GM19099 (cell line): ENCODE results near the gene TMOD4.

Experiments
- POLR2A ChIP-seq: IDR thresholded peaks from 3 replicates; pipeline ENCODE4 v1.6.1; 2011; ENCODE audit warnings: low read depth; ENCODE audit not compliant: insufficient read length; ENCODE audit errors: extremely low read depth

The TMOD4 gene

DNA sequence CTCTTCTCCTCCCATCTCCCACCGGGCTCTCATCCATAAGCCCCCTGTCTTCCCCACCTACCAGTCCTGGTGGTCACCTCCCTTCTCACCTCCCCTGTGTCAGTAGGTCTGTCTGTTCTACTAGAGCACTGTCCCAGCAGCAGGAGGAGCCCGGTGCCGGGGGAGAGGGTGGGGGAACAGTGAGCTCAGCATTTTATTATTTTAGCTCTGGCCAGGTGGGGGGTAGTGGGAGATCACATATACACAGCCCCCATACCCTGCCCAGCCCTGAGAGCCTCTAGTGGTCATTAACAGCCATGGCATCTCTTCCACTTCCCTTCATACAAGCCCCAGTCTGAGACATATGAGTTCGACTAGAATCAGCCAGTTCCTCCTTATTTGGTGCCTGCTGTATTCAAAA is at the start of gene TMOD4:
TSS of gene TMOD4 (minus strand) at position 119 of the 400 bp plus-strand sequence. CDS start 1,106 bp downstream, outside the sequence.
- TF ChIP-seq POLR2A = no peak

DNA sequence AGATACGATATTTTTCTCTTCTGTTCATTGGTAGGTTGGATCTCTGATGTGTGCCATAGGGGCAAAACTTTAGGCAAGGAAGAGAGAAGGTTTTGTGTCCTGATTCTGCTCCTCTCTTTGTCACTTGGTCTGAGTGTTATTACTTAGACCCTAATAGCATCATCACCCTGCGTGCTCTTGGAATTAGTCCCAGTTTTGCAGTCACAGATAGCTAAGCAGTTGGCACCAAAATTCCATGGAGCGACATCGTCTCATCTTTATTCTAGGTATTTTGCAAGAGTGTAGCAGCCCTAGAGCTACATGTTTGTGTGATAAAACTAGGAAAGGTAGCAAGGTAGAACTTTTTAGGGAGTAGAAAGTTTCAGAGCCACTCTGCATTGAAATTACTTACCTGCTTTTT is 46.3 kb upstream of the TMOD4 start:
- TF ChIP-seq POLR2A = no peak

DNA sequence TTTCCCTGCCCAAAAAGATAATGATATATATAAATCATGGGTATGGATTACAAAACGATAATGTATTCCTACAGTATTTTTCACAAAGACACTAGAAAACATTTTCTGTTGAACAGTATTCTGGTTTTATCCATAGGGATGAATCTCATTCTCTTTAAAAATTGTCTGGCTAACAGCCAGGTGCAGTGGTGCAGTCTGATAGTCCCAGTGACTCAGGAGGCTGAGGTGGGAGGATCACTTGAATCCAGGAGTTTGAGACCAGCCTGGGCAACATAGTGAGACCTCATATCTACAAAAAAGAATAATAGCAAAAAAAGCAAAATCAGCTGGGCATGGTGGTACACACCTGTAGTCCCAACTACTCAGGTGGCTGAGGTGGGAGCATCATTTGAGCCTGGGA is 45.8 kb upstream of the TMOD4 start:
- TF ChIP-seq POLR2A = no peak

DNA sequence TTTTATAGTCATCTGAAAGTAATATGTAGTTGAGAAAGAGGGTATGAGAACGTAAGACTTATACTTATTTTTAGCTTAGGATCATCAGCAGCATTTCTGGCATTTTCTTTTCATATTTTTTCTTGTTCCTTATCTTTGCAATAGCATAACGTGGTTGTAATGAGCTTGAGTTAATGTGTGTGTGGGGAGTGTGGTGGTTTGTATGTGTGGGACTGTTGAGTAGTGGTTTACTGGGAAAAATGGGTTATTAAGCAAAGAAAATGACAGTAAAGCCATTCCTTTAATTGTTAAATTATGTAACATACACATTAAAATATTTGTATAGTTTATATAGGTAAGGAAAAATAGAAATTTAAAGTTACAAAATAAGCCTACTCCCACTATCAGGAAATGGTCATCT is 37.8 kb upstream of the TMOD4 start:
- no peak for TF ChIP-seq POLR2A

DNA sequence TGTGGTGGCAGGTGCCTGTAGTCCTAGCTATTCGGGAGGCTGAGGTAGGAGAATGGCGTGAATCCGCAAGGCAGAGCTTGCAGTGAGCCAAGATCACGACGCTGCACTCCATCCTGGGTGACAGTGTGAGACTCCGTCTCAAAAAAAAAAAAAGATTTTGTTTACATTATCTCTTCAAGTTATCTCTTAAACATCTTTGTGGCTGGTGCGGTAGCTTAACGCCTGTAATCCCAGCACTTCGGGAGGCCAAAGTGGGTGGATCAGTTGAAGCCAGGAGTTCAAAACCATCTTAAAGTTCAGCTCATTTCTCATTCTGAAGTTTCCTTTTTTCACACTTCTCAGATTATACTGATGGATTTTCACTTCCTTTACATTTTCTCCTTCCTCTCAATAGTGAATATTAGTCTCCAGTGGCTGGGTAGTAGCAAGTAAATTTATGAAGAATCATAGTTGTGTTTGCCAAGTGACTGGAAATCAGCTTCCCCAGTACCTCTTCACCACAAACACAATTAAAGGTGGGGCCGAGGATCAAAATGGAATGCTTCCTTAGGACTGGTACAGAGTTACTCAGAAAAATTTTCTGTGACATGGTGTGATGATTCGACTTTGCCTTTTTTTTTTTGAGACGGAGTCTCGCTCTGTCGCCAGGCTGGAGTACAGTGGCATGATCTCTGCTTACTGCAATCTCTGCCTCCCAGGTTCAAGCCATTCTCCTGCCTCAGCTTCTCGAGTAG is 36.4 kb upstream of the TMOD4 start:
- TF ChIP-seq POLR2A = no peak

DNA sequence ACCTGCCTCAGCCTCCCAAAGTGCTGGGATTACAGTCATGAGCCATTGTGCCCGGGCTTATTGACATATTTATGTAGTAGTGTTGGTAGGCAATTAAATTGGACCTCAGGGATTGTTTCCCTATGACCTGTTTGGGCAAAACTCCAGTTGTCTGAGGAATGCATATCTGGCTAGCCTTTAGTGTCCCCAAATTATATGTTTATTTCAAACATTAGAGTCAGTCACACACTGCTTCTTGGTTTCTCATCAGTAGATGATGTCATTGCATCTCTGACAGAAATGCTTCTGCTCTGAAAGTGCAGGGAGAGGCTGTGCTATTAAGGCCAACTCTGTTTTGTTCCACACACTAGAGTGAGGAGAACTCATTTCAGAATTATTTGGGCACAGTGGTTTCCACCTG is 35.0 kb upstream of the TMOD4 start:
- no peak for TF ChIP-seq POLR2A

DNA sequence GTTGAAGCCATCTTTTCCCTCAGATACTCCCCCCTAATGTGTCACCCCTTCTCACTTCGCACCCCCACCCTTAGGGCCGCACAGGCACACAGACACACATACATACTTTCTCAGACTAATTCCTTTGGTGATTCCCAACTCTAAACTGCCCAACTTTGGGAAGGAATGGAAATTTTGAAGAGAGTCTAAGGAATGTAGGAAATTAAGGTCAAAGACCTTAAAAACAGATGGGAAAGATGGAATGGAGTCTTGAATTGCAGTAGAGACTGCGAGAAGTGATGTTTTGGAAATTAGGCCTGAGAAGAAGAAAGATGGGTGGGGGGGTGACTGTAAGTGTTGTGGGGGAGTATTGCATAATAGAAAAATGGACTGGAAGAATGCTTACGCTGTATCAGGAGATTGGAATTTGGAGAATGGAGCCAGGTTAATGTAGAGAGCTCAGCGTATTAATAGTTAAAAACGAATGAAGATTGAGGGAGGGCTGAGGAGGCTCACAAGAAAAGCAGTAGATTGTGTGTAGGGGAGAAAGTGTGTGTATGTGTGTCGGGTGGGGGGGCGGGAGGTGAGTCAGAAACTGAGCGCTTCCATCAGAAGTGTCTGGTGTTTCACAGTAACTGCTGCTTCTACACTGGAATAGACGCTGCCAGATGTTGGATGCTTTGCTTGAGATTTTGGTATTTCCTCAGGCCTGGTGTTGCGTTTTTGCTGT is 24.2 kb upstream of the TMOD4 start:
- no peak for TF ChIP-seq POLR2A

DNA sequence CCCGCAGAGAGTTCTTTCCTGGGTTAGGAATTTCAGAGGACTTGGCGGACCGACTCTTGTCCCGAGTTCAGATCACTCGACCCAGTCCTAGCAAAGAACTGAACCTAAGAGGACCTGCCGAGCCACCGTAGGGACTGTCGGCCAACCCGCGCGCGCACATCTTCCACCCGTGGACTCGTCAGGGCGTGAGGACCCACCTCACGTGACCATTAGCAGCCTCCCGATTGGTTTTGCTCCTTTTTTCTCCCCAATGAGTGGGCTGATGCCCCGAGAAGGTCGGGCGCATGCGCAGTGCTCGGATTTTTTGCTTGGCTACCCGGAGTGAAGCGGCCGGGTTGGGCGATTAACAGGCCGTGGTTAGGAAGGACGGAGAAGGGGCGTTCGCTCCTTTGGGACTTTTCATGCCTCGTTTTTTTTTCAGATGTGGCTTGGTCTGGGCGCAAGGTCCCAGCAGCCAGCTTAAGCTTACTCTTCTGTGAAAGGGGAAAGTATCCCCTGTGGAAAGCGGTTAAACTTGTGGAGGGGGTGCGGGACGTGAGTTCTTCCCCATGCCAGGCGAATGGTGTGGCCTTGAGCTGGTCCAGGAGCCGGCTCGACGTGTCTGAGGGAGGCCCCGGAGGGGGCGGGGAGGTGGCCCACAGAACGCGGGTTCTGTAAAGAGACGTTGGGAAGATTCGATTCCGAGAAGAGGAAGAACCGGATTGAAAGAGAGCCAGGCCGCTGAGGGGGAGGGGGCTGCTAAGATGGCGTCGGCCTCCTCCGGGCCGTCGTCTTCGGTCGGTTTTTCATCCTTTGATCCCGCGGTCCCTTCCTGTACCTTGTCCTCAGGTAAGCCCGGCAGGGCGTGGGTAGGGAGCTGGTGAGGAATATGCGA is 22.7 kb upstream of the TMOD4 start, which contains the start of gene PIP5K1A:
TSS of gene PIP5K1A (plus strand) at position 299 of the 874 bp plus-strand sequence. CDS start at position 744, 445 bp downstream.
- TF ChIP-seq POLR2A = peak; percentile 80

DNA sequence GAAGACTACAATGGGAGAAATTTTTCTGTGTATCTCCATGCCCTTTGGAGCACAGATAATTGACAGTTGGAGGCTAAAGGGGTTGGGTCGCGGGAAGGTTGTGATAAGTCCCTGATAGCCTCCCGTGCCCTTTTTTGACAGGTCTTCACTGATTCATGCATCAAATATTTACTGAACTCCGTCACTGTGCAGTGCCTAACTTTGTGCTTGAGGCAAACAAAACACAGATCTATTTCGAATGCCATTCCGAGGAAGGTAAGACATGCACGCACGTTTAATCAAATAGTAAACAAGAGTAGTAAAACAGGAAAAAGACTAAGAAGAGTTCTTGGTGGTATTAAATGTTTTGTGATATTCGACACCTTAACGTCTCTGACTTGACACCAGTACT is 22.1 kb upstream of the TMOD4 start:
- no peak for TF ChIP-seq POLR2A

DNA sequence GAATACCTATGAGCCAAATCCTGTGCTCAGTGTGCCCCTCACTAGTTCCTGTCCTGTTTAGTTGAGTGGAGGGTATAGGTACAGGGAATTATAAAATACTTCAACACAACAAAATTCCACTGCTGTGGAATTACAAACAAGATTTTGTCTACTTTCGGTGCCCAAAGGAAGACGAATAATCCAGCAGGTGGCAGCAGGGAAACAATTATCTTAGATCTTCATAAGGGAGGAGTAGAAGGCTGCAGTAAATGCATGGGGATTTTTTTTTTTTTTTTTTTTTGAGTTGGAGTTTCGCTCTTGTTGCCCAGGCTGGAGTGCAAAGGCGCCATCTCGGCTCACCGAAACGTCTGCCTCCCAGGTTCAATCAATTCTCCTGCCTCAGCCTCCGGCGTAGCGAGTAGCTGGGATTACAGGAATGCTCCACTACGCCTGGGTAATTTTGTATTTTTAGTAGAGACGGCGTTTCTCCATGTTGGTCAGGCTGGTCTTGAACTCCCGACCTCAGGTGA is 20.6 kb upstream of the TMOD4 start:
- no peak for TF ChIP-seq POLR2A

DNA sequence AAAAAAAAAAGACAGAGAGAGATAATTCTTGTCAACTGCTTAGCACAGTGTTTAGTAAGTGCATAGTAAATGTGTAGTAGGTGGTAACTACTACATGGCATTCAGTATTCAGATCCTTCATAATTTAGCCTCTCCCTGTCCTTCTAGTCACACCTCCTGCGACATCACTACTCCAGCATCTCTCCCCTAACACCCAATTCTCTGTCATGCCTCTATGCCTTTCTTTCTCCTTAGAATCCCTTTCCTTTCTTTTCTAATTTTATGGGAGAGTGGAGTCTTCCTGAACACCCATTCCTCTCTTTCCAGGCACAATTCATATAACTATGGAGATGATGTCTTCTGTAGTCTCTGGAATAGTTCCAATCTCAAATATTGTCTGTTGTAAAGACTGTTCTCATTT is 18.1 kb upstream of the TMOD4 start:
- no peak for TF ChIP-seq POLR2A

DNA sequence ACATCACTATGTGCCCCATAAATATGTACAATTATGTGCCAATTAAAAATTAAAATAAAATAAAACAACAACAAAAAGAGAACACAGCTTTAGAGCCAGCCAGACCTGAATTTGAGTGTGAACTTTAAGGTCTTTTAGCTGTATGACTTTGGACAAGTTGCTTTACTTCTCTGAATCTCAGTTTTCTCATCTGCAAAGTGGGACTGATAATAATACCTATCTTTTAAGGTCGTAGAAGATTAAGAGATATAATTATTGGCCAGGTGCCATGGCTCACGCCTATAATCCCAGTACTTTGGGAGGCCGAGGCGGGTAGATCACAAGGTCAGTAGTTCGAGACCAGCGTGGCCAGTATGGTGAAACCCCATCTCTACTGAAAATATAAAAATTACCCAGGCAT is 17.5 kb upstream of the TMOD4 start:
- no peak for TF ChIP-seq POLR2A

DNA sequence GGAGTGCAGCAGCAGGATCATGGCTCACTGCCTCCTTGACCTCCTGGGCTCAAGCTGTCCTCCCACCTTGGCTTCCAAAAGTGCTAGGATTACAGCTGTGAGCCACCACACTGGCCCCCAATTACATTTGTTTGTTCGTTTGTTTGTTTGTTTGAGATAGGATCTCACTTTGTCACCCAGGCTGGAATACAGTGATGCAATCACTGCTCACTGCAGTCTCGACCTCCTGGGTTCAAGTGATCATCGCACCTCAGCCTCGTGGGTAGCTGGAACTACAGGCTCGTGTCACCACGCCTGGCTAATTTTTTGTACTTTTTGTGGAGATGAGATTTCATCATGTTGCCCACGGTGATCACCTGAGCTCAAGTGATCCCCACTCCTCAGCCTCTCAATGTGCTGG is 16.3 kb upstream of the TMOD4 start:
- no peak for TF ChIP-seq POLR2A

DNA sequence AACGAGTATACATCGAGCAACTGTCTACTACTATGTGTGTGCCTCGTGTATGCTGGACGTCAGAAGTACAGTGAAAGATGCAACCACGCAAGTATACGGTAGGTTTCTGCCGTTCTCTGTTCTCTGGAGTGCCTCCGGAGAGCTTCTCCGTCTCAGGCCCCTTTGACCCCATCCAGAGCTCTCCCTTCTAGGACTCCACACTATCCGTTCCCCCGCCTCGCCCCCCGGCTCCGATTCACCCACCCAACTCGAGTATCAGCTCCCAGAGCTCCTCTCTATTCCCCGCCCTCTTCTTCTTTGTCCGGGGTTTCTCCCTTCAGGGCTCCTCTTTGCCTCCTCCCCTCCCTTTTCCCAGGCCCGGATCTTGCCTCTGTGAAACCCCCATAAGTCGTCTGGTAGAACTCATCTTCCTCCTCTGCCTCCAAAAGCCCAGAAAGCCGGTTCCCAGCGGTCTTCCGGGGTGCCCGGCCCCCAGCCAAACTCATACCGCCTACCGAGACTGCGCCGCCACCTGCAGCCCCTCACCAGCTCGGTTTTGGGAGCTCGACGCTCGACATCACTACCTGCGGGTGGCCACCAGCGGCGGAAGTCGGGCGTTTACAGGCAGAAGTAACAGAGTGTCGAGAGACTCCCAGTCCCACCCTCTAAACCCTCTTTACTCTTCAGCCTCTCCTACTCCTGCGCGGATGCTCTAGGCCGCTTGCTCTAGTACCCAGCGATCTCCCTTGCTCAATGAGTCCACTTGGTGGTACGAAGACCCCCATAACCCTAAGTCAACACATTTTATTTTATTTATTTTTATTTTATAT is 14.1 kb upstream of the TMOD4 start, which contains the start of gene VPS72:
TSS of gene VPS72 (minus strand) at position 561 of the 809 bp plus-strand sequence. CDS start at position 485, 76 bp downstream.
- TF ChIP-seq POLR2A = peak; percentile 96
